Esophagus (tissue), 2 donors: ENCODE data around the gene SMIM3. TPM values are rescaled to one million over a fixed set of nuclear protein-coding genes. Genes with fewer than 3 reads are reported as not detected.
A peak's percentile ranks its signal among the peaks of the same experiment; 100 is the strongest.

Source experiments
- H3K27ac ChIP-seq, 2 donors: one replicate each; pipeline ENCODE4 v1.5.1; 2013; ENCODE audit warnings: low read depth in 2 of 2, mild to moderate bottlenecking in 2 of 2, inconsistent platforms in 1 of 2, low read length in 1 of 2, moderate library complexity in 1 of 2
- H3K27me3 ChIP-seq, 2 donors: one replicate each; pipeline ENCODE4 v1.6.1; 2013; ENCODE audit warnings: low read length in 2 of 2, control low read depth in 1 of 2, mild to moderate bottlenecking in 1 of 2; ENCODE audit not compliant: insufficient read depth in 2 of 2, control insufficient read depth in 1 of 2
- H3K36me3 ChIP-seq, 2 donors: one replicate each; pipeline ENCODE4 v1.6.1; 2013; ENCODE audit warnings: low read length in 1 of 2; ENCODE audit not compliant: control insufficient read depth in 2 of 2, insufficient read depth in 2 of 2
- H3K4me1 ChIP-seq, 2 donors: one replicate each; pipeline ENCODE4 v1.6.1; 2013; ENCODE audit warnings: low read length in 1 of 2; ENCODE audit not compliant: control insufficient read depth in 2 of 2, insufficient read depth in 2 of 2
- H3K4me3 ChIP-seq, 2 donors: one replicate each; pipeline ENCODE4 v1.5.1; 2013; ENCODE audit warnings: low read length in 2 of 2, mild to moderate bottlenecking in 2 of 2, low read depth in 1 of 2, moderate library complexity in 1 of 2
- H3K9me3 ChIP-seq, 2 donors: one replicate each; pipeline ENCODE4 v1.6.1; 2013; ENCODE audit warnings: mild to moderate bottlenecking in 2 of 2, low read depth in 1 of 2, low read length in 1 of 2, moderate library complexity in 1 of 2; ENCODE audit not compliant: control insufficient read depth in 2 of 2, insufficient read depth in 1 of 2
- WGBS, 2 donors: extraction: QIAGEN DNeasy Blood & Tissue Kit; methylation state at CpG; one replicate each; pipeline ENCODE4 v1.1.7; 2013; 5-methylcytosine and 5-hydroxymethylcytosine counted together
- polyA plus RNA-seq, 2 donors: library from polyadenylated mRNA; stranded (reverse); fragments of 200-250 nt; gene quantifications; one replicate each; pipeline ENCODE4 v1.2.3, GENCODE V29; 2013
- donor health status: healthy with polysubstance abuse.
- donor health status: Bipolar disorder and iron deficiency.

Gene SMIM3
- polyA plus RNA-seq, 2 donors = 4.5 to 9.6 TPM

- Histone ChIP-seq H3K36me3 (peaks cover 0 to 6% of the 10 kb centered on the region in 2 donors), H3K4me1 (no peaks in the 10 kb centered on the region), H3K4me3 (no peak overlapping the region), H3K9me3 (no peaks in the 10 kb centered on the region), H3K27ac (no peak overlapping the region), H3K27me3 (no peaks in the 10 kb centered on the region)
- 67 to 68% methylated on average over 3 of the region's 3 CpGs for WGBS, 2 donors
Measured at GRCh38 chr5:150751096-150751891, 27.3 kb upstream of the SMIM3 start.

DNA sequence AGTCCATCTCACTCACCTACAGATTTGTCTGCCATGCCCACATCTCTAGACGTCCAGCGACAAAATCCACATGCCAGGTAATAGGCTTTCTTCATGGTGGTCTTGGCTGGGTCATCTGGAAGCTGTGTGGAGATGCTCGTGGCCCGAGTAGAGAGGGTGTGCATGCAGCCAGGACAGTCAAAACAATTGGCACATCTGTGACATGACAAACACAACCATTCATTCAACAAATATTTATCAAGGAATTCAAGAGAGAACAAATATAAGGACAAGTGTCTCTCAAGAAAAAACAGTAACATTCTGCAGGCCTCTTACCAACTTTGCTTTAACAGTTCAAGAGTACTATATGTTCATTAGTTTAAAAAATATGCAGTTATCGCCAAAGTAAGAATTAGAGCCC is 25.1 kb upstream of the SMIM3 start:
- 77 to 90% methylated on average over 5 of the region's 5 CpGs for WGBS, 2 donors
- H3K9me3 ChIP-seq = no peaks in the 10 kb centered on the region
- H3K4me3 ChIP-seq = no peak overlapping the region
- H3K4me1 ChIP-seq = no peaks in the 10 kb centered on the region
- no peak overlapping the region for H3K27ac ChIP-seq
- peaks cover 0 to 6% of the 10 kb centered on the region in 2 donors for H3K36me3 ChIP-seq
- H3K27me3 ChIP-seq = no peaks in the 10 kb centered on the region

DNA sequence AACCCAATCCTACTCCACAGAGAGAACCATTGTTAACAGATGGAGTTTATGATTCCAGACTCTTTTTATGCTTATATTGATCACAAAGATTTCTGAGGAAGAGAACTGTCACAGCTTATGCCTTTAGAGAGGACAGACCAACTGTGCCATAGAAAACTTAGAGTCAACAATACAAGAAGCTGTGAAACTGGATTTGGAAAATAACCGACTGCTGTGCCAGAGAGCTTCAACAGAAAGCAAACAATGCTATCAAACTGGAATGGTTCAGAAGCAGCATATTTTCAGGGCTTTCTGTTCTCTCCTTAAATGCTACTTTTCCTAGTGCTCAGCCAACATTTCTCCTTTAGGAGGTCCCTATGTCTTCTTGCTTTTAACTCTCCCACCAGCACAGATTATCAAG is 24.7 kb upstream of the SMIM3 start:
- Histone ChIP-seq H3K4me1 (no peaks in the 10 kb centered on the region), H3K4me3 (no peak overlapping the region), H3K9me3 (no peaks in the 10 kb centered on the region), H3K36me3 (peaks cover 0 to 6% of the 10 kb centered on the region in 2 donors), H3K27me3 (no peaks in the 10 kb centered on the region), H3K27ac (no peak overlapping the region)
- 75 to 80% methylated on average over 1 of the region's 1 CpG for WGBS, 2 donors

GRCh38 chr5:150757087-150757649 is 21.4 kb upstream of the SMIM3 start:
- 51 to 67% methylated on average over 1 of the region's 1 CpG for WGBS, 2 donors
- Histone ChIP-seq H3K27me3 (no peaks in the 10 kb centered on the region), H3K4me3 (no peak overlapping the region), H3K4me1 (no peaks in the 10 kb centered on the region), H3K36me3 (peaks cover 0 to 6% of the 10 kb centered on the region in 2 donors), H3K27ac (peak overlapping the region; percentile 34 to 38), H3K9me3 (no peaks in the 10 kb centered on the region)

DNA sequence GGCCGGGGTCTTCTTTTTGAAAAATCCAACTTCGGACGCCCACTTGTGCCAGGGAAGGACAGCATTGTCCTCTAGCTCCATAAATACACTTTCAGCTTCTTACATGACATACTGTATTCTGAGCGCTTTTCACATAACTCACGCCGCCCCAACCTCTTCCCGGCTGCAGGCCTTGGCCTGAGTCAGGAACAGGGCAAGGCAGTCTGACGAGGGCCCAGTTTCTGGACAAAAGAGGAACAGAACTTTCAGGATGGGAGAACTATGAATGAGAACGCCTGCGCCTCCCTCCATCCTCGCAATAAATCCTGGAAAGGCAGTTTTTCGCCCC is 20.4 kb upstream of the SMIM3 start:
- Histone ChIP-seq H3K9me3 (no peaks in the 10 kb centered on the region), H3K4me3 (peak overlapping the region; percentile 62 to 88), H3K27me3 (no peaks in the 10 kb centered on the region), H3K27ac (peak overlapping the region; percentile 90 to 100), H3K36me3 (peaks cover 0 to 6% of the 10 kb centered on the region in 2 donors), H3K4me1 (no peaks in the 10 kb centered on the region)
- 0 to 3% methylated on average over 12 of the region's 12 CpGs for WGBS, 2 donors

- peaks cover 0 to 3% of the 10 kb centered on the region in 2 donors for H3K36me3 ChIP-seq
- WGBS, 2 donors = 1% methylated on average over 50 to 51 of the region's 51 CpGs
- H3K27ac ChIP-seq = peak within 1 kb of the TSS; percentile 90 to 100
- H3K9me3 ChIP-seq = no peaks in the 10 kb centered on the region
- no peaks in the 10 kb centered on the region for H3K27me3 ChIP-seq
- H3K4me3 ChIP-seq = peak within 1 kb of the TSS; percentile 62 to 88
- H3K4me1 ChIP-seq = no peaks in the 10 kb centered on the region
Measured at GRCh38 chr5:150758531-150759333, 19.8 kb upstream of the SMIM3 start, which contains the start of gene DCTN4. Gene DCTN4 (minus strand): TSS chr5:150759017. CDS start chr5:150758993, 24 bp downstream.

DNA sequence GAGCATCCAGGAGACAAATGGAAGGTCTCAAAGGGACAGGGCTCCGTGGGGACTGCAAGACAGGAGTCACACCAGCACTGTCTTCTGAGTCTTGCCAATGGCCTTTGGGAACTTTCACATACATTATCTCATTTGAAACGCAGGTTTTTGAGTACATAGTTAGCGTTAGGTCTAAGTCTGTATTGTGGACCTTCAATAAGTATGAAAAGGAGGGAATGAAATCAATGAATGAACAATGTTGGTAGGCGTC is 19.3 kb upstream of the SMIM3 start:
- H3K4me1 ChIP-seq = no peaks in the 10 kb centered on the region
- peak overlapping the region; percentile 90 to 100 for H3K27ac ChIP-seq
- no peaks in the 10 kb centered on the region for H3K9me3 ChIP-seq
- H3K27me3 ChIP-seq = no peaks in the 10 kb centered on the region
- WGBS, 2 donors = 68 to 69% methylated on average over 4 of the region's 4 CpGs
- peak overlapping the region; percentile 62 to 88 for H3K4me3 ChIP-seq
- H3K36me3 ChIP-seq = peaks cover 0 to 3% of the 10 kb centered on the region in 2 donors

DNA sequence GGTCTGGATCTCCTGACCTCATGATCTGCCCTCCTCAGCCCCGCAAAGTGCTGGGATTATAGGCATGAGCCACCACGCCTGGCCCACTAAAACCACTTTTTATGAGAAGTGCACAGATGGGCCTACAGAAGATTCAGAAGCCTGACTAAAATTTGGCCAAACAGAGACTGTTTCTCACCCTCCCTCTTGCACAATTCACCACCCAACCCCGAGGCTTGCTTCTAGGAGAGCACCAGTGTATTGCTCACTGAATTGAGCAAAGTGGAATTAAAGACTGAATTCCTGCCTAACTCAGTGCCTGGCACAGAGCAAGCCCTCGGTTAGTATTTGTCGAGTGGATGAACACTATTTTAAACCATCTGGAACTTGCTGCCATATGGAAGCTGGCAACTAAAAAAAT is 16.3 kb upstream of the SMIM3 start:
- no peaks in the 10 kb centered on the region for H3K9me3 ChIP-seq
- WGBS, 2 donors = 78 to 81% methylated on average over 5 of the region's 5 CpGs
- no peaks in the 10 kb centered on the region for H3K36me3 ChIP-seq
- H3K27me3 ChIP-seq = no peaks in the 10 kb centered on the region
- no peak overlapping the region for H3K4me3 ChIP-seq
- H3K27ac ChIP-seq = peak overlapping the region in 1 of 2 donors; percentile 49
- no peaks in the 10 kb centered on the region for H3K4me1 ChIP-seq

DNA sequence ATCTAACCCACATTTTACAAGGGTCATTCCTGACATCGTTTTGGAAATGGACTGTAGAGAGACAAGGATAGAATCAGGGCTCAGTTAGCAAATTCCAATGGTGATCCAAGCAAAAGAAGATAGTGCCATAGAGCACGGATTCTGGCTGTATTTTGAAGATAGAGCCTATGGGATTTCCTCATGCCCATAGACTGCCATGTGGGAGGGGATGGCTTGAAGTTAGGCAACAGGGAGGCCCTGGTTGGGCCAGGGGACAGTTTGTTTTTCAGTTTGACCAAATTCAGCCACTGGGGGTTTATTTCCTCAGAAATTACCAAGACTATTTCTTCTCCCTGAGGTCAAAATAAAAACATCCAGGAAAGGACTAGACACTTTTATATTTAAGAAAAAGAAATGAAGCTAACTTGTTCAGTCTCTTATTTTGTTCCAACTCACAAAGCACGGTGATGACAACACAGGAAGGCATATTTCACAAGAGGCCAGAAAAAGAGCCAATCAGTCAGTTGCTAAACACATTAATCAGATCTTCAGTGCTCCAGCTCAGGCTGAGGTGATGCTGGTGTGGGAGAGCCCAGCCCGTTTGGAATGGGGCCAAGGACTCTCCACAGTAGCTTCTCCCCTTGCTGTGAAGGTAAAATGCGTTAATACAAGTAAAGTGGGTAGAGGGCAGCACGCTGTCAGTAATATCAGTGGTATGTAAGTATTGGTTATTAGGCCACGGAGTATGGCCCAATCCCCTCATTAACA is 15.4 kb upstream of the SMIM3 start:
- no peaks in the 10 kb centered on the region for H3K9me3 ChIP-seq
- H3K36me3 ChIP-seq = no peaks in the 10 kb centered on the region
- 53 to 59% methylated on average over 7 of the region's 7 CpGs for WGBS, 2 donors
- no peaks in the 10 kb centered on the region for H3K27me3 ChIP-seq
- no peak overlapping the region for H3K4me3 ChIP-seq
- no peaks in the 10 kb centered on the region for H3K4me1 ChIP-seq
- H3K27ac ChIP-seq = peak overlapping the region in 1 of 2 donors; percentile 49
